Germinal center (tissue), 1 donor: ENCODE measurements around the gene ST8SIA1.
A peak's percentile ranks its signal among the peaks of the same experiment; 100 is the strongest.

Experiments
- DNase-seq: peaks from one replicate; pipeline ENCODE4 v3.0.0; 2012; ENCODE audit warnings: mixed read lengths, low spot score

Gene ST8SIA1

DNA sequence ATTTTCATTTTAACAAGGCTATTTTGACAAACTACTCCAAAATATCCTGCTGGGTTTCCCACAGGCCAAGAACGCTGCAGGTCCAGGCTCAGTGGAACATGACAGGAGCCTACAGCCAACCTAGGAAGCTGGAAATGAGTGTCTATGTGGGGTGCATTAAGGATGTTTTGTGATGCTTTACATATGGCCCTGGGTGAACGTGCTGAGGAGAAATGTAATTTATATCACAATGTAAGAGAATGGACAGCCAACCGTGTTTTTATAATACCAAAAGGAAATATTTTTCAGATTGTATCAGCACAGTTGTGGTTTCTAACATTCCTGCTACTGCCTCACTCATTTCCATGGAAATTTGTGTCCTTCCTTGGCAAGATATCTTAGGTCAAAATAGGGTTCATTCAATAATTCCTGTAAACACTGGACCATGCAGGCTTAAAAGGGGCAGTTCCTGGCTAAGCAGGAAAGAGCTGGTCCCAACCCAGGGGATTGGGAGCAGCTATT lies 51.5 kb downstream of the ST8SIA1 start:
- DNase-seq, result no peak

DNA sequence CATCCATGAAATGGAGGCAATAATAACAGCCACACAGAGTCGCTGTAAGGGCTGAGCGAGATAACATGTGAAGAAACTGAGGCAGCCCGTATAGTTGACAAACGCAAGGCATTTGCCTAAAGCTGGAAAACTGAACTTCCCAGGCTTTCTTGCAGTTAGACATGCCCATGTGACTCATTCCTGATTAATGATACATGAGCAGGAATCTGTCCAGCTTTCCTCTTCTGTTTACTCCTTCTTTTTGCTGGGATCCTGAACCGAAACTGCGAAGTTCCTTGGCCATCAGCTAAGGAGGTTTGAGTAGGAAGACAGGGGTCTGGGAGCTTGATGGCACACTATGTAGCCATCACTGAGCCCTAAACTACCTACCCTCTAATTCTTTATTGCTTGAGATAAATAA lies 52.2 kb downstream of the ST8SIA1 start:
- no peak for DNase-seq

DNA sequence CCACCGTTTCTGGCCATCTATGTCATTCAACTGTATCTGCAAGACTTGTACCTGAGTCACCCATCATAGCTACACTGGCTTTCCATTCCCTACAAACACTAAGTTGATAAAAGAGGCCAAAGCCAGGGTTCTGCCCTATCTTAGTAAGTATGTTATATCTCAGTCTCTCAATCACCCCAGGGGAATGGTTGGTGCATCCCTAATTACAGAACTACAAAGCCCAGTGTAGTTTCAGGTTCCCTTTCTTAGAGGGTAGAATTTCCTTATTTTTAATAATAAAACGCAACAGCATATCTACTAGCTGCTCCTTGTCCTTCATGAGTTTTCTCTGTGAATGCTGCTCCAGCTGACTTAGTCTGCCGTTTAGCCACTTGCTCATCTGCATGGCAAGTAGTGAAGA lies 57.6 kb downstream of the ST8SIA1 start:
- DNase-seq, result peak; percentile 8

DNA sequence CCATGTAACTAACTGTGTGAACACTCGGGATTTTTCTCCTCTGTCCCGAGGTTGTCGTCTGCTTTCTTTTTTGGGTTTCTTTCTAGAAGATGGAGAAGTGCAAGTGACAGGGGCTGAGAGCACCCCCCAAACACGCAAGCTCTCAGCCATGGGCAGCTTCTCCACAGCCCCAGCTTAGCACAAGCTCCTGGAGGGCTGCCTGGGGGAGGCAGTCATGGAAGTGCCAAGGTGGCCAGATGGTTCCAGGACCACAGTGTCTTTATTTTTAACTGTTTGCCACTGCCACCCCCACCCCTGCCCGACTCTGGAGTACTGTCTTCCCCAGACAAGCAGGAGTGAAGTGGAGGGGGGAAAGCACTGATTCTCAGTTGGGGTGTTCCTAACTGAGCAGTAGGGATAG lies 58.2 kb downstream of the ST8SIA1 start:
- DNase-seq, result no peak

DNA sequence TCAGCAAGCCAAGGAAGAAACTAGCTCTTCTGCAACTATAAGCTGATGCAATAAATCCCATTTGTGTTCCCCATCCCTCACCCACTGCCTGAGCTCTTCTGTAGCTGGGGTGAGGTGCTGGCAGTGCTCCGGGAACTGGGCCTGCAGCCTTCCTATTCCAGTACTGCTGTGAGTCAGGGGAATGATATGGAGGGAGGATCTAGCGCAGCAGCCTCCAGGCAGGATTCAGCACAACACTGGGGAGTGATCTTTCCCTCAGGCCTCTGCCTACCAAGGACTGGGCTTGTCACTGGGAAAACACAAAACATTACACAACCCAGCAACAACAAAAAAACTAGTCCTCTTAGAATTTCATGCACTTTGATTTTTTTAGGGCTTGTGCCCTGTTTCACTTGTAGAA lies 58.7 kb downstream of the ST8SIA1 start:
- DNase-seq, result no peak

DNA sequence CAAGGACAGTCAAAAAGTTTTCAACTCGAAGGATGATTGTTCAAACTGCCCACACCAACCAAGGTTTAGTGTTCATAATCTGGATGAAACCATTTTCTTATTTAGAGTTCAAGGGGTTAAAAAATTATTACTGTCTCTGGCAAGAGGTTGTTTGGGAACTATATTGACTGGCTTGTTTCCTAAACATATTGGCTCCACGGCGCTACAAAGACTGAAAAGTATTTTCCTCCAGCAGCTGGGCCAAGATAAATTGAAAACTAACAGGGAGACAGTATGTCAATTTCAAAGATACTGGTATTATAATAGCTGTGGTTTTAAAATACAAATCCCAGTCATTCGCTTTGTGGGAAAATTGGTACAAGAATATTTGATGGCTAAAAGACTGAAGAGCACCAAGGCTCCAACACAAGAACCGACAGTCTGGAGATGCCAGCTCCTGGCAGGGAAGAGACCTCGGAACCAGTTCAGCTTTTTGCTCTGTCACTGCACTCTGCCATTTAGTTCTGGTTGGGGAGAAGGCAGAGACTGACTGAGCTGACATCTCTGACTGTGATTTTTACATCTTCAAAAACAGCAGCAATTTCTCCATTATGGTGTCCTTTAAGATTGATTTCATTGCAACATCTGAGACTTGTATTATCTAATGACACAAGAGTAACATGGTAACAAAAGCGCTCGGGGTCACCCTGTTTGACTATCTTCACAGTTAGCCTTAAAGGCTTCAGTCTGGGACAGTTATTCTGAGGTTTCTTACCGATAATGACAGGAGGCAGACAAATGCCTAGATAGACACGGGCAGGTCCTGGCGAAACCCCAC lies 62.0 kb downstream of the ST8SIA1 start:
- DNase-seq, result no peak

DNA sequence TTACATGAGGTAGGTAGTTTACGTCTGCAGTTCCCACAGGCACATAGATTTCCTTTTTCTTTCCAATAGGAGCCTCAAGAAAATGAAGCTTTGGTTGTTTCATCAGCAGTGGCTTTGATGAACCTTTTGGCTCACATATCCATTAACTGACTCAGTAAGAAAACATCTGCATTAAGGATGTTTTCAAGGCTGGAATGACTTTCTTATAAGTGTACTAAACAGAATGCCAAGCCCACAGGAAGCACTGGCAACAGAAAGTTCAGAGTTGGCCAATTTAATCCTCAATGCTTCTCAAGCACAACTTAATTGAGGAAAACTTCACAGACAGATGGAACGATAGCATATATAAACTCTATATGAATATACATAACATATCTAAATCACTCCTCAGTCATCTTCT lies 63.5 kb downstream of the ST8SIA1 start:
- DNase-seq, result no peak

DNA sequence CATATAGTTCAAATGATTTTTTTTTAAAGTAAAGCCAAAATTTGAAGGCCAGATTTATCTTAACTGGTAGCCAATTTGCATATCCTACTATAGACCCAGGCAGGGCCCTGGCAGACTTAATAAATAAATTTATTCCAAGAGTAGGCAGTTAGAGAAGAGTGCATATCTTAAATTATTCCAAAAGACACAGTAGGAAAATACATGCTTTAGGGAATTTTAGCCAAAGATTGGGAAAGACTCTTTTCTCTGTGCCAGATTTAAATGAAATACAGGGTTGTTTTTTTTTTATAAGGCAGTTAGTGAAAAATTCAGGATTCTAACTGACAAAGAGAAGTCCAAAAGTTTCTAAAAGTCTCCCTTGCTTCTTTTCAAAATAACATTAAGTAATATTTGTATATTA lies 65.5 kb downstream of the ST8SIA1 start:
- DNase-seq, result no peak

DNA sequence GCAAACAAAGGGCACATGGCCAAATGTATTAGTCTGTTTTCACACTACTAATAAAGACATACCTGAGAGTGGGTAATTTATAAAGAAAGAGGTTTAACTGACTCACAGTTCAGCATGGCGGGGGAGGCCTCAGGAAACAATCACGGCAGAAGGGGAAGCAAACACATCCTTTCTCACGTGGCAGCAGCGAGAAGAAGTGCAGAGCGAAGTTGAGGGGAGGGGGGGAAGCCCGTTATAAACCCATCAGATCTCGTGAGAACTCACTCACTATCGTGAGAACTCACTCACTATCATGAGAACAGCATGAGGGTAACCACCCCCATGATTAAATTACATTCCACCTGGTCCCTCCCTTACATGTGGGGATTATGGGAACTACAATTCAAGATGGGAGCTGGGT lies 66.1 kb downstream of the ST8SIA1 start:
- no peak for DNase-seq

DNA sequence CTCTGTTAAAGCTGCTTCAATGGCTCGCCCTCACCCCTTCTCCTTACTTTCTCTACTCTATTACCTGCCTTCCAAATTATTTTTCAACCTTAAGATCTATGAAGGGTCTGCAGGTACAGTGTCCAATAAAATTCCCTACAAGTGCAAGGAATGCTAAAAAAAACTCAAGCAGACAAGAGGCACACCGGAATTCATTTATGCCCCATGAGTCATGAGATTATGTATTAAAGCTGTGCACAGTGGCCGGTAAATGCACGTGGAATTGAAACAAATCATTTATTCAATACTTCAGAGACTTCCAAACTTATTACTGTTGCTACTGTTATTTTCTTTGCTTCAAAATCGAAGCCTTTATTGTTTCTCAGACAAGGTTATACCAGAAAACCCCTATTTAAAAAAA lies 68.4 kb downstream of the ST8SIA1 start:
- no peak for DNase-seq

DNA sequence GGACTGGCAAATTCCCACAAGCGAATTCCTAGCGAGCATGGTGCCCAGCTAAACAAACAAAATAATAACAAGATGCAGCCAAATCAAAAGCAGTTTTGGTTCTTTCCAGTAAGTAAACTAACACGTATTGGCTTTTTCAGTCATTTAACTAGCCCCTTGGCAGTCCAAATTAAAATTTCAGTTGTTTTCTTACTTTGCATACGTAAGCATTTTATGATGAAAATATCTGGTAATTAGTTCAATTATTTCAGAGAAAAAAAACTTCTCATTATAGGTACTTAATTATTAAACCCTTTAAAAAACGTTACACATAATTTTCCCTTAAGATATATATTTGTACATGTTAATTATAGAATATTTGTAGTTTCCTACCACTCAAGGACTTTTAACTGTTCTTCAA lies 70.1 kb downstream of the ST8SIA1 start:
- no peak for DNase-seq

DNA sequence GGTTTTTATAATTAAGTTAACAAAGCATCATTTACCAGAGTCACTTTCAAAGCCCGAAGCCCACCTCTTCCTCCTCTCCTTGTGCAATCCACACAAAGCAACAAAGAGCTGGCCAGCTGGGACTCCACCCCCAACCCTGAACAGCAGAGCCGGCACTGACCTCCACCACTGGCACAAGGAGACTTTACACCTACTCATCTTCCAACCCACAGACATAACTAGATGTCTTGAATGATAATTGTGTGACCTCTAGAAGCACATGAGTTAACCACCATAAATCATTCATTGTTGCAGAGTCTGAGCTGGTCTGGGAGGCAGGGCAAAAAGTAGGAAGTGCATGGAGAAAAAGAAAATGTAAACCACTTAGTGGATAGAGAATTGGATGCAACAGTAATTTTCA lies 72.2 kb downstream of the ST8SIA1 start:
- no peak for DNase-seq

DNA sequence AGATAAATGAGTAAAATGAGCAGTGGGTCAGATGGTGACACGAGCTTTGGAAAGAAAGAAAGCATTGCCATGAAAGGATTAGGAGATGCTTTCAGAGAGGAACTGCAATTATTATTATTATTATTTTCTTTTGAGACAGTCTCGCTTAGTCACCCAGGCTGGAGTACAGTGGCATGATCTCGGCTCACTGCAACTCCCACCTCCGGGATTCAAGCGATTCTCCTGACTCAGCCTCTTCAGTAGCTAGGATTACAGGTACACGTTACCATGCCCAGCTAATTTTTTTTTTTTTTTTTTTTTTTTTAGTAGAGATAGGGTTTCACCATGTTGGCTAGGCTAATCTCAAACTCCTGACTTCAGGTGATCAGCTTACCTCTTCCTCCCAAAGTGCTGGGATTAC lies 77.4 kb downstream of the ST8SIA1 start:
- DNase-seq, result no peak

DNA sequence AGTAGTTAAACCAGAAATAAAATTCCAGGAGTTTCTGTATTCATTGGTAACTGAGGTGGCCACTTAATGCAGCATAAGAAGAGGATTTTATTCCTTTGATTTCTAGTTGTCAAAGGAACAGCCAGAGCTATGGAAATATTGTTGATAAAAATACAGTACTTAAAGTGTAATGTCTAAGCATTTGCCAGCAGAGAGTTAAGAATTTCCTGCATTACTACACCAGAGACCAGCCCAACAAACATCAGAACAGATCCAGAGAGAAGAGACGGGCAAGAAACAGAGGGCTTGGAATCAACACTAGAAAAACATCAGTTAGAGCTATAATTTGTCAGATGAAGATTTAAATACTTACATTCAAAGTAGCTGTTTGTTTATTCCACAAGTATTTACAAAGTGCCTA lies 77.9 kb downstream of the ST8SIA1 start:
- no peak for DNase-seq

DNA sequence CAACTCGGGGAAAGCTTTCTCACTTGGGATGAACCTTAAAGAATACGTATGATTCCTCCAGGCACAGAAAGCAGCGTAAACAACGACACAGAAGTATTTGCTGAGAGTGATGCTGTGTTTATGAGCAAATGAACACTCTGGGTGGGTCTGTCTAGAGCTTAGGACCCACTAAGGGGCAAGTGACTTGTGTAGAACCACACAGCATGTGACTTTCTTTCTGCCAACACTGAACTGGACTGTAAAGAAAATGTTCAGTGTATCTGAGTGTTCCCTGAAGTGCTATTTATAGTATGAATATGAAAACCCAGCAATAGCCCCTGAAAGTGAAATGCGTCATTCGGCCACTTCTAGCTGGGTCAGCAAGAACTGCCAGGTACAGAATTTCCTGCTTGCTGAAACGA lies 78.5 kb downstream of the ST8SIA1 start:
- no peak for DNase-seq

DNA sequence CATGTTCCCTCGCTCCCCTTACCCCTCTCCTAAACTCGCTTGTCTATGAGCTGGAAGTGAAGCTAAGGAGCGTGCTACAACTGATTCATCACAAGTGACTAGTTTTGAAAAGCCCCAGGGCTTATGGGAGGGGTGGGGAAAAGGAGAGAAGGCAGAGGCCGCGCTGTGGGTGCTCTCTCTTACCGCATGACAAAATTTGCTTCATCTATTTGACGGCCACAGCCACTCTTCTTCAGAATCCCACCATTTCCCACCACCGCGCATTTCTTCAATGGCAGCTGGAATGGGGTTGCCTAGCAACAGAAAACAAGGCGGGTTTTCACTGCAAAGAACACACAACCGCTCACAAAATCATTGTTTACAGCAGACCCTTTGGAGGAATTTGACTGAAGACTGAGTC lies 79.4 kb downstream of the ST8SIA1 start:
- no peak for DNase-seq

DNA sequence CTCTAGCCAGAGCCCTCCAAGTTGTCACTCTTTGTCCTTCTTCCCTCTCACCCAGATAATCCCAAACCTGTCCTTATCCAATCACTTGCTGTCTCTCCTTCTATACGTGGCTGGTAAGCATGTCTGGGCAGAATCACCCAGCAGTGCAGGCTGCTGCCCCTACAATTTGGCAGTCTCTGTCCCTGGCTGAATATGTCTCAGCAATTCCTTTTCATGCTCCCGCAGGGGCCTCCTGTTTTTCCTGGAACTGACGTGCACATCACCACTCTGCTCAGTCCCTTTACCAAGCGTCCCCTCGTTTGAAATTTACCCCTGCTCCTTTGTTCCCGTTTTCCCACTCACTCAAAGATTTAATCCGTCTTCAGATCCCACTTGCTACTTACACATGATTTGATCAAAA lies 80.0 kb downstream of the ST8SIA1 start:
- no peak for DNase-seq

DNA sequence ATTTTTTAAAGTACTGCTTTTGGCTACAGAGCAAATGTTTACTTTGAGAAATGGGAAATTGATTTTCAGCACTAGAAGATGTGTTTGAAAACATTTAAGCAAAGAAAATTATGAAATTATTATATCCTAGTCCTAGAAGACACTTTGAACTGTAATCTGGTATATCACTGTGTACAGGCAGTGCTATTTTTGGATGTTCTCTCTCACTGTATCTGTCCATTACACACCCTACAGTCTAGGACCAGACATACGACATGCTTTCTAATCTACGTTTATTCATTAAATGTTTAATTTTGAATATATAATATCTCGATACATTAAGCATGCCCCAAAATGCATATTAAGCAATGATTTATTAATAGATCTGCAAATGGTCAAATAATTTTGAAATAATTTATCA lies 82.5 kb downstream of the ST8SIA1 start:
- no peak for DNase-seq

DNA sequence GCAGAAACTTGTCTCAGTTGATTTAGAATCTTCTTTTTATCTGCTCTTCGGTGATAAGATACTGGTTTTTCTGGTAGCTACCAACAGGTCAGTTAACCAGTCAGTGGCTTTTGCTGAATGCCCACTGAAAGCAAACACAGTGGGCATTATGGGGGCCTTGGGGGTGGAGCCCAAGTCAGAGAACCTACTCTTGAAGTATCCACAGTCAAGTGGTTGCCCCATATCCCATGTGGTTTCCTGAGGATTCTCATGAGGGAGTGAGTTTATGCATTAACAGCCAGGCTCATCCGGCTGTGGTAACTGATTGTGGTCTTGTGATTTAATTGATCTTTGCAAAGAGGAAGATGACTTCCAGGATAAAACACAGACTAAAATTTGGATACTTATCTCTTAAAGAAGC lies 83.7 kb downstream of the ST8SIA1 start:
- DNase-seq, result no peak

DNA sequence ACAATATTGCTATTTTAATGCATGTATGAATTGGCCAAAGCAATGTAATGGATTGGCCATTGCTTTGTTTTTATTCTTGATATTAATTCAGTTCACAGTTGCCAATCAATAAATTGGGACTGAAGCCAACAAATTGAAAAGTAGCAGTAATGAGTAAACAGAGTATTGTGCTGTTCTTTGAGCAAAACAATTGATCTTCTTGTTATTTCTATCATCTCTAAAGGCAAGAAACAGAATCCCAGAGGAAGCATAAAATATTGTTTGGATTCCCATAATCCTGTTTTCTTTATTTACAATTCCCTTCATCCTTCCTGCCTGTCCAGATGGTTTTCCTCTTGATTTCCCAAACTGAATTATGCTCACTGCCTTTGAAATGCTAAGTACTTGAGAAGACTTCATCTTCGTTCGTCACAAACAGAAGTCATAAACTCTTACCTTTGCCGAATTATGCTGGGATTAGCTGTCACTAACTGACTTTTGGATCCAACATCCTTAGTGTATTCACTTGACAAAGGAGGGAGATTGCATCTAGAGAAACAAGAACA lies 85.9 kb downstream of the ST8SIA1 start:
- DNase-seq, result no peak

DNA sequence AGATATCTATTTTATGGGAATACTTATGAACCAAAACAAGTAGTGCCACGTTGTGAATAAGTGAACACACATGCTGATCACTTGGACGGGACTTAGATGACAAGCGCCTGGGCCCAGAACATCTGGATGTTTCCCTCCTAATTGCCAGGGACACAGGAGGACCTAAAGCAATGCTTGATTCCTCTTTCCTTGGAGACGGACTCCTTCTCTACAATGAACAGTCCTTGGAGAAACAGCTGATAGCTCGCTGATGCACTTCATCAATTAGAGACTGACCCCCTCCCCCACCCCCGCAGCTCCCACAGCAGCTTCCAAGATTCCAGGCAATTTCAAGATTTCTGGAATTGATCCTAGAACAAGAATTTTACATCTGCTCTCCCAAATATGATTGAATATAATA lies 86.4 kb downstream of the ST8SIA1 start:
- no peak for DNase-seq

DNA sequence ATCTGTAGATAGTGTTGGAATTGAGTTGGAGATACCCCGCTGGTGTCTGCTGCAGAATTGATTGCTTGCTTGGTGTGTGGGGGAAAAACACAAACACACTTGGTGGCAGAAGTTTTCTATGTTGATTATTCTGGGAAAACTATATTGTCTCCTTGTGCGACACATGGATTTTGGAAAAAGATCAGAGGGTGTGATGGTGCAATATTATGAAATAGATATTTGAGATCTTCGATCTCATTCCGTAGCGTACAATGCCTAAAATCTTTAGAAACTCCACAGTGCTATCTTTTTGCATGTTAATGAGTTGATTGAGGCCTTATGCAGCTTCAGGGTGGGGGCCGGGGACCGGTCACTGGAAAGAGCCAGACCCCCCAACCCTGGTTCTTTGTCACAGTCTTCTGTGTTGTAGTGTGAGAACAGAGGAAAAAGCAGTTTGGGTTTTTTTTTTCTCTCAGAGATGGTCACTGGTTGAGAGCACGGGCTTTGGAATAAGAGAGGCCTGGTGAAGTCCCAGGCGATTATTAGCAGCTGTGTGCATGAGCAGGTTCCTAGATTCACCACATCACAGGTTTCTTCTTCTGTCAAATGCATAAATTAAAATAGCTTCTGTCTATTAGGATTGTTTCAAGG lies 88.2 kb downstream of the ST8SIA1 start:
- DNase-seq, result no peak

DNA sequence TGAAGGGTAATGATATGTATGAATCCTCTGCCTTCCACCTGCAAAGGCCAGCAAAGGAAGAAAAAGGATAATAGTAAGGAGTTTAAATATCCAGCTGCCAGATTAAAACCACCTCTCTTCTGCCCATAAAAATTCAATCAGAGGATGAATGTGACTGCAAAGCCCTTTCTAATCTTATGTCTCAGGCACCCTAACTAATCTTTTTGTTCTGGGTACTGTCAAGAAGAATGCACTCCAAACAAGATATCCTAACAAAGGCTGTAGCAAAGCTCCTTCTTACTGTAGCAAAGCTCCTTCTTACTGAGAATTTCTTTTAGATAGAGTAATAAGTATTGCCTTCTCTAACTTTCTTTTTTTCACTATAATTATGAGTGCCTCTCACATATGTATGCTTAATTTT lies 91.8 kb downstream of the ST8SIA1 start:
- DNase-seq, result no peak

DNA sequence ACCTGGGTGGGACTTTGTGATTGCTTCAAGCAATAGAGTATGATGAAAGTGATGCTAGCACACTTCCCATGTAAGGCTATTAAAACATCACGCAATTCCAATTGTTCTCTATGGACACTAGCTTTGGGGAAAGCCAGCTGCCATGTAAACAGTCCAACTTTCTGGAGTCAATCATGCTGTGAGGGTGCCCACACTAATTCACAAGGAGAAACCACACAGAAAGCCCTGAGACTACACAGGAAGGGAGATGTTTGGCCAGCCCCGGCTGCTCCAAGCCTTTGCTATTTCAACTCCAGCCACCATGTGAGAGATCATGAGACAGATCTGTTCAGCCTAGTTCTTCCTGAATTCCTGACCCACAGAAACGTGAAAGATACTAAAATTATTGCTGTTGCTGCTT lies 96.3 kb downstream of the ST8SIA1 start:
- DNase-seq, result no peak
